Right cardiac atrium (tissue), 5 donors: Measurements from ENCODE around the gene CCDC70. TPM values are rescaled to one million over a fixed set of nuclear protein-coding genes. Genes with fewer than 3 reads are reported as not detected.
"Not testable (repeated sequence)": the region's sequence is repeated elsewhere in the genome, so short reads cannot be mapped to it uniquely, and the experiment has no call there.

Experiments
- ATAC-seq, 2 donors: fragments of 200-7000 bp; cut with Tn5 transposase; one replicate each; pipeline versions ENCODE4 v1.8.0 to v1.9.1; 2020; ENCODE audit warnings: moderate library complexity in 2 of 2, mild to moderate bottlenecking in 1 of 2
- DNase-seq, 3 donors: peaks; one replicate each; pipeline ENCODE4 v3.0.0-alpha.2; 2020
- H3K27ac ChIP-seq: one replicate; pipeline ENCODE4 v1.5.1; 2013; ENCODE audit warnings: mild to moderate bottlenecking, low read length, control low read depth, moderate library complexity
- H3K27me3 ChIP-seq: one replicate; pipeline ENCODE4 v1.6.1; 2013; ENCODE audit not compliant: control insufficient read depth, insufficient read depth
- H3K4me1 ChIP-seq: one replicate; pipeline ENCODE4 v1.6.1; 2013; ENCODE audit warnings: low read length; ENCODE audit not compliant: control insufficient read depth, insufficient read depth
- H3K4me3 ChIP-seq: one replicate; pipeline ENCODE4 v1.5.1; 2013; ENCODE audit warnings: low read length, control low read depth
- H3K9me3 ChIP-seq: one replicate; pipeline ENCODE4 v1.6.1; 2013; ENCODE audit warnings: low read length; ENCODE audit not compliant: control insufficient read depth
- WGBS: extraction: QIAGEN DNeasy Blood & Tissue Kit; methylation state at CpG from one replicate; pipeline ENCODE4 v1.1.7; 2013; 5-methylcytosine and 5-hydroxymethylcytosine counted together
- intact Hi-C, 4 donors: fragments of 100-400 bp; cut with DNase I; formaldehyde crosslinking; loops; one replicate each; pipeline versions ENCODE4 v1.11.0 to v1.14.0; 2022 to 2023
- polyA plus RNA-seq: library from polyadenylated mRNA; stranded (reverse); fragments of 200-250 nt; gene quantifications from one replicate; pipeline ENCODE4 v1.2.3, GENCODE V29; 2013
- total RNA-seq, 4 donors: library from RNA; stranded (reverse); fragmentation: NEBNext Ultra II Directional; extraction: Animal tissue kit (Norgen Biotek cat#: 25700); gene quantifications; one replicate each; pipeline ENCODE4 v1.2.1, GENCODE V29; 2021
- donor health status: healthy with polysubstance abuse.
- donor health status: DM: no; HTN: yes; CAD: no.
- donor health status: DM: no; HTN: no; CAD: no.
- donor health status: DM: no; HTN: yes; CAD: no; lungs with severe emphysema.
- donor health status: DM: yes; HTN: yes; CAD: no.

The CCDC70 gene
- total and polyA plus RNA-seq, 5 donors = 0.07 TPM; not detected in 4

DNA sequence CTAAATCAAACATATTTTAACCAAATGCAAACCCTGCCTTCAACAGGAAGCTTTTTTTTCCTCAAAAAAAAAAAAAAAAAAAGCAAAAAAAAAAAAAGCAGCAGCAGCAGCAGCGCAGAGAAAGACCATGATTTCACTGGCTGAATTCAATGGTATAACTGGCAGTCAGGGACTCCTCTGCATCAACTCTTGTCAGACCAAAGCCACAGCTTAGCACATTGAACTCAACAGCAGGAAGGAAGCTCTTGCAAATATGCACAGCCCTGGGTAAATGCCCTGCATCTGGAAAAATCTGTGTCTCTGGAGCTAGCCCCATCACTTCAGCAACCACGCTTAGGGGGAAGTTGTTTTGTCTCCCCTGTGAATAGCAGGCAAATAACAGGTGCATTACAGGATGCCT lies 40.2 kb upstream of the CCDC70 start:
- Histone ChIP-seq H3K27me3 (no peaks in the 10 kb centered on the region), H3K4me3 (no peak overlapping the region), H3K27ac (no peak overlapping the region), H3K9me3 (no peaks in the 10 kb centered on the region), H3K4me1 (peaks cover 8% of the 10 kb centered on the region)
- DNase-seq = no peak
- intact Hi-C loops = no loop called here
- 64% methylated on average over 2 of the region's 2 CpGs for WGBS
- no peak for ATAC-seq

GRCh38 chr13:51822106-51822815 lies 39.5 kb upstream of the CCDC70 start:
- Histone ChIP-seq H3K9me3 (no peaks in the 10 kb centered on the region), H3K27ac (peak overlapping the region; percentile 14), H3K4me3 (no peak overlapping the region), H3K4me1 (peaks cover 9% of the 10 kb centered on the region), H3K27me3 (no peaks in the 10 kb centered on the region)
- DNase-seq (no peak), ATAC-seq (no peak)
- 74% methylated on average over 13 of the region's 13 CpGs for WGBS
- intact Hi-C loops = no loop called here

DNA sequence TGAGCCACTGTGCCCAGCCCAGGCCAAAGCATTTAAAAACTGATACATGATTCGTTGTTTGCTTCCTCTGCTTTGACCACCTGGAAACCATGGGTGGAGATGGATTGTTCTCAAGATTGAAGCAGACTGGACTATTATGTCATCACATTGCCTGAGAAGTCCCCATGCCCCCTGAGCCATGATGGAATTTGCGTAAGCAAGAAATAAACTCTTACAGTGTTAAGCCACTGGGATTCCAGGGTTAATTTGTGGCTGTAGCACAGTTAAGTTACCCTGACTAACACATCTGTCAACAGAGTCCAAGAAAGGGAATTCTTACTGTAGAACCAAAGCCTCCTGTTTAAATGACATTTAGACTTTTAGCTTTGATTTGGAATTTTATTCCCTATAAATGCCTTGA lies 38.4 kb upstream of the CCDC70 start:
- Histone ChIP-seq H3K9me3 (no peaks in the 10 kb centered on the region), H3K4me1 (peaks cover 9% of the 10 kb centered on the region), H3K27ac (no peak overlapping the region), H3K27me3 (no peaks in the 10 kb centered on the region), H3K4me3 (no peak overlapping the region)
- intact Hi-C loops = no loop called here
- DNase-seq (no peak), ATAC-seq (peak in 1 of 2 donors; percentile 30)
- 74% methylated on average over 2 of the region's 2 CpGs for WGBS

DNA sequence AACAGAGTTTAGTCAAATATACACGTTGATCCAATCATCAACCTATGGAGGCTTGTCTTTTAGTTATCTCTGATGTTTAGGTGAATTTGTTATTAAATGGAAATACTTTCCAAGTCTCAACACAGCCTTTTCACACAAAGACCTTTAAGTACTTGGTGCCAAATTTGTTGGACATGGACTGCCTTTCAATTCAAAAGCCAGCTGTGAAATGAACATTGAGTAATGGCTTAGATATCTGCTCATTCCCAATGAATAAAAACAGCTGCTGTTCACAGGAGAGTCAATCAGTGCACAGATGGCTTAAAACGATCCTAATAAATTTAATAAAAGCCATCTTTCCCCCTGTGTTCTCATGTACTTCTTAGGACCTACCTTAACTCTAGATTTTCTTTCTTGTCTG lies 37.9 kb upstream of the CCDC70 start:
- DNase-seq (no peak), ATAC-seq (no peak)
- Histone ChIP-seq H3K9me3 (no peaks in the 10 kb centered on the region), H3K4me1 (peaks cover 9% of the 10 kb centered on the region), H3K27ac (no peak overlapping the region), H3K27me3 (no peaks in the 10 kb centered on the region), H3K4me3 (no peak overlapping the region)
- intact Hi-C loops = no loop called here
- WGBS = 62% methylated on average over 2 of the region's 2 CpGs

- intact Hi-C loops, H3K9me3 ChIP-seq, H3K27me3 ChIP-seq, H3K27ac ChIP-seq, ATAC-seq, H3K4me1 ChIP-seq, DNase-seq, H3K4me3 ChIP-seq: not testable (repeated sequence)
- WGBS = 84% methylated on average over 11 of the region's 11 CpGs
Observed at GRCh38 chr13:51824712-51825111, 37.1 kb upstream of the CCDC70 start.

GRCh38 chr13:51825165-51825592 lies 36.6 kb upstream of the CCDC70 start:
- peak; percentile 40 to 49 for ATAC-seq
- Histone ChIP-seq H3K4me1 (peaks cover 4% of the 10 kb centered on the region), H3K27me3 (no peaks in the 10 kb centered on the region), H3K9me3 (no peaks in the 10 kb centered on the region), H3K27ac (no peak overlapping the region), H3K4me3 (no peak overlapping the region)
- intact Hi-C loops = no loop called here
- WGBS = 41% methylated on average over 2 of the region's 2 CpGs
- DNase-seq = no peak

DNA sequence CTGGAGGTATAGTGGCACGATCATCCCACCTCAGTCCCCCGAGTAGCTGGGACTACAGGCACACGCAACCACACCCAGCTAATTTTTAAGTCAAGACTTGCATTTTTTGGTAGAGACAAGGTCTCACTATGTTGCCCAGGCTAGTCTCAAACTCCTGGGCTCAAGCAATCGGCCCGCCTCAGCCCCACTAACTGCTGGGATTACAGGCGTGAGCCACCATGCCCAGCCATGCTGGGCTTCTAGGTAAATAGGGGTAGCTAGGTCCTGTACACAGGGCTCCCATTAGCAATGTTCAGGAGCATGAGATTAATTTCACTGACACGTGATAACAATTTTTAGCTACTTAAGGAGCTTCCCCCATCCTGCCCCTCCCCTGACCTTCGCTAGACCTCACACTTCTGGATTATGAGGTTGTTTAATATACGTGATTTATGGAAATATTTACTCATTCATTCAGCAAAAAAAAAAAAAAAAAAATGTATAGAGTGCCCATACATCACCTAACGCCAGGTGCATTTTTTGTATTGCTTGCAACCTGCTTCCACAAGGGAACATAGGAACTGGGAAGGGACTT lies 36.0 kb upstream of the CCDC70 start:
- DNase-seq = no peak
- peak in 1 of 2 donors; percentile 8 for ATAC-seq
- WGBS = 76% methylated on average over 10 of the region's 10 CpGs
- H3K9me3 ChIP-seq = no peaks in the 10 kb centered on the region
- no peaks in the 10 kb centered on the region for H3K27me3 ChIP-seq
- intact Hi-C loops = no loop called here
- H3K4me1 ChIP-seq = peaks cover 4% of the 10 kb centered on the region
- peak overlapping the region; percentile 81 for H3K27ac ChIP-seq
- H3K4me3 ChIP-seq = no peak overlapping the region

- intact Hi-C loops = no loop called here
Observed at GRCh38 chr13:51826606-51827005, 35.2 kb upstream of the CCDC70 start.

GRCh38 chr13:51827254-51827653 lies 34.5 kb upstream of the CCDC70 start:
- Histone ChIP-seq H3K27ac (peak overlapping the region; percentile 73), H3K27me3 (no peaks in the 10 kb centered on the region), H3K9me3 (no peaks in the 10 kb centered on the region), H3K4me1 (peaks cover 4% of the 10 kb centered on the region), H3K4me3 (no peak overlapping the region)
- intact Hi-C loops = no loop called here
- ATAC-seq = no peak
- WGBS = 50% methylated on average over 4 of the region's 4 CpGs
- no peak for DNase-seq

More at GRCh38 chr13:51826606-51827005, 35.2 kb upstream of the CCDC70 start:
- H3K4me1 ChIP-seq = peaks cover 4% of the 10 kb centered on the region
- H3K4me3 ChIP-seq = no peak overlapping the region
- no peaks in the 10 kb centered on the region for H3K27me3 ChIP-seq
- peak; percentile 78 to 83 for ATAC-seq
- DNase-seq = peak; percentile 62 to 84 (median 81)
- H3K27ac ChIP-seq = peak overlapping the region; percentile 86
- WGBS = 11% methylated on average over 7 of the region's 7 CpGs
- no peaks in the 10 kb centered on the region for H3K9me3 ChIP-seq

- H3K4me1 ChIP-seq = peaks cover 4% of the 10 kb centered on the region
- no peak for DNase-seq
- ATAC-seq = no peak
- H3K9me3 ChIP-seq = no peaks in the 10 kb centered on the region
- intact Hi-C loops = no loop called here
- no peak overlapping the region for H3K27ac ChIP-seq
- H3K4me3 ChIP-seq = no peak overlapping the region
- H3K27me3 ChIP-seq = no peaks in the 10 kb centered on the region
- WGBS = 91% methylated on average over 8 of the region's 8 CpGs
Observed at GRCh38 chr13:51828730-51829567, 32.8 kb upstream of the CCDC70 start.

GRCh38 chr13:51829568-51829899 lies 32.2 kb upstream of the CCDC70 start:
- intact Hi-C loops = no loop called here
- ATAC-seq (no peak), DNase-seq (no peak)
- H3K27ac ChIP-seq = no peak overlapping the region
- H3K9me3 ChIP-seq = no peaks in the 10 kb centered on the region
- no peak overlapping the region for H3K4me3 ChIP-seq
- no peaks in the 10 kb centered on the region for H3K27me3 ChIP-seq
- 83% methylated on average over 2 of the region's 2 CpGs for WGBS
- peaks cover 6% of the 10 kb centered on the region for H3K4me1 ChIP-seq
